Progenitor cell of endocrine pancreas (in vitro differentiated cells): ENCODE results near the gene GPR63. TPM values are rescaled to one million over a fixed set of nuclear protein-coding genes. Genes with fewer than 3 reads are reported as not detected.

Experiments used
- DNase-seq: peaks from one replicate; pipeline ENCODE4 v3.0.0; 2021; ENCODE audit warnings: low spot score; ENCODE audit not compliant: unreplicated experiment
- H3K27ac Mint-ChIP-seq: 2 replicates; pipeline ENCODE4 v1.8.0; 2021; ENCODE audit warnings: mild to moderate bottlenecking, moderate library complexity, mixed read lengths
- H3K27me3 Mint-ChIP-seq: 2 replicates; pipeline ENCODE4 v1.8.0; 2021; ENCODE audit warnings: mixed read lengths
- H3K36me3 Mint-ChIP-seq: 2 replicates; pipeline ENCODE4 v1.8.0; 2022; ENCODE audit warnings: mixed read lengths; ENCODE audit not compliant: insufficient read depth
- H3K4me1 Mint-ChIP-seq: 2 replicates; pipeline ENCODE4 v1.8.0; 2021; ENCODE audit warnings: low read depth, mixed read lengths
- H3K4me3 Mint-ChIP-seq: 2 replicates; pipeline ENCODE4 v1.8.0; 2021; ENCODE audit warnings: low read depth, mild to moderate bottlenecking, moderate library complexity, mixed read lengths
- H3K9me3 Mint-ChIP-seq: 2 replicates; pipeline ENCODE4 v1.8.0; 2021; ENCODE audit warnings: low read depth, mixed read lengths
- CTCF ChIP-seq: fragments of 200-600 bp; sonication (generic); IDR thresholded peaks from one replicate; pipeline ENCODE4 v1.5.0; 2021; ENCODE audit warnings: antibody characterized with exemption, mild to moderate bottlenecking; ENCODE audit not compliant: unreplicated experiment
- total RNA-seq: library from RNA; stranded (reverse); gene quantifications from 2 replicates; pipeline ENCODE4 v1.2.1, GENCODE V29; 2021

The GPR63 gene
- total RNA-seq, 1 donor from 2014 or later: 3.0 TPM

- H3K27me3 Mint-ChIP-seq: no peaks in the 10 kb centered on the region
- no peak for DNase-seq
- no peaks in the 10 kb centered on the region for H3K9me3 Mint-ChIP-seq
- no peaks in the 10 kb centered on the region for H3K36me3 Mint-ChIP-seq
- no peak overlapping the region for H3K4me3 Mint-ChIP-seq
- H3K4me1 Mint-ChIP-seq: peaks cover 12% of the 10 kb centered on the region
- no peak overlapping the region for H3K27ac Mint-ChIP-seq
- no peak for TF ChIP-seq CTCF
These were observed 50.9 kb downstream of the GPR63 start for GRCh38 chr6:96786336-96786735.

GRCh38 chr6:96784650-96785049 lies 52.6 kb downstream of the GPR63 start:
- no peak for TF ChIP-seq CTCF
- no peaks in the 10 kb centered on the region for H3K9me3 Mint-ChIP-seq
- no peaks in the 10 kb centered on the region for H3K27me3 Mint-ChIP-seq
- H3K27ac Mint-ChIP-seq: no peak overlapping the region
- DNase-seq: no peak
- H3K4me1 Mint-ChIP-seq: peaks cover 12% of the 10 kb centered on the region
- H3K4me3 Mint-ChIP-seq: no peak overlapping the region
- H3K36me3 Mint-ChIP-seq: no peaks in the 10 kb centered on the region

- Mint-ChIP-seq H3K9me3 (no peaks in the 10 kb centered on the region), H3K27me3 (no peaks in the 10 kb centered on the region), H3K27ac (no peak overlapping the region), H3K36me3 (no peaks in the 10 kb centered on the region), H3K4me3 (no peak overlapping the region), H3K4me1 (peaks cover 12% of the 10 kb centered on the region)
- no peak for TF ChIP-seq CTCF
- DNase-seq: no peak
These were observed 54.0 kb downstream of the GPR63 start for GRCh38 chr6:96783307-96783706.

- Mint-ChIP-seq H3K36me3 (no peaks in the 10 kb centered on the region), H3K27ac (no peak overlapping the region), H3K4me3 (no peak overlapping the region), H3K9me3 (no peaks in the 10 kb centered on the region), H3K4me1 (peaks cover 12% of the 10 kb centered on the region), H3K27me3 (no peaks in the 10 kb centered on the region)
- no peak for TF ChIP-seq CTCF
- no peak for DNase-seq
These were observed 55.7 kb downstream of the GPR63 start for GRCh38 chr6:96781557-96781956.

GRCh38 chr6:96777113-96777512 lies 60.2 kb downstream of the GPR63 start:
- DNase-seq: no peak
- TF ChIP-seq CTCF: no peak
- H3K27me3 Mint-ChIP-seq: no peaks in the 10 kb centered on the region
- peaks cover 11% of the 10 kb centered on the region for H3K9me3 Mint-ChIP-seq
- H3K4me1 Mint-ChIP-seq: peaks cover 4% of the 10 kb centered on the region
- H3K27ac Mint-ChIP-seq: no peak overlapping the region
- H3K36me3 Mint-ChIP-seq: no peaks in the 10 kb centered on the region
- H3K4me3 Mint-ChIP-seq: no peak overlapping the region
